SK-N-SH (cell line): ENCODE measurements around the gene TRIM14. TPM values are rescaled to one million over a fixed set of nuclear protein-coding genes. Genes with fewer than 3 reads are reported as not detected.

Experiments
- CTCF ChIA-PET: fragments of 300-600, 350-600 bp; formaldehyde crosslinking; extraction: SDS; loops from one replicate; lab custom pipeline; 2021; lab: Yijun Ruan, JAX
- POLR2A ChIA-PET: fragments of 350-600 bp; sonication (Branson Sonifier 250); formaldehyde crosslinking; extraction: SDS; loops from one replicate; lab custom pipeline; 2020; ENCODE audit warnings: antibody characterized with exemption, inconsistent platforms; lab: Yijun Ruan, JAX
- DNase-seq: peaks from one replicate; pipeline ENCODE4 v3.0.0; 2012
- H2AFZ ChIP-seq: fragments of 200-600 bp; sonication (generic); 2 replicates; pipeline ENCODE4 v1.8.1; 2016; ENCODE audit warnings: antibody characterized with exemption, mild to moderate bottlenecking, low read depth
- H3F3A ChIP-seq: fragments of 200-600 bp; sonication (generic); replicated peaks from 2 replicates; pipeline ENCODE3; 2016; ENCODE audit warnings: antibody characterized with exemption, mild to moderate bottlenecking; ENCODE audit not compliant: insufficient read depth
- H3K27ac ChIP-seq, 2 experiments: fragments of 200-500 bp in 1 of 2; fragments of 200-600 bp in 1 of 2; sonication (Bioruptor generic) in 1 of 2; sonication (generic), shearing (Covaris generic) in 1 of 2; 2 replicates each; pipeline versions ENCODE4 v1.5.1 to v1.6.1; 2014 to 2016; ENCODE audit warnings: low read depth in 2 of 2, inconsistent platforms in 1 of 2, low read length in 1 of 2, mild to moderate bottlenecking in 1 of 2, mixed read lengths in 1 of 2
- H3K27me3 ChIP-seq: fragments of 200-600 bp; sonication (generic), shearing (Covaris generic); 2 replicates; pipeline ENCODE4 v1.6.1; 2016; ENCODE audit warnings: mixed run types; ENCODE audit not compliant: insufficient read depth
- H3K36me3 ChIP-seq, 2 experiments: fragments of 200-500 bp in 1 of 2; fragments of 200-600 bp in 1 of 2; sonication (Bioruptor generic) in 1 of 2; sonication (generic) in 1 of 2; replicated peaks in 1 of 2; 2 replicates each; pipeline versions ENCODE3 to v1.5.1; 2014 to 2016; ENCODE audit warnings: low read length in 1 of 2, mild to moderate bottlenecking in 1 of 2; ENCODE audit not compliant: insufficient read depth in 2 of 2, control insufficient read depth in 1 of 2
- H3K4me1 ChIP-seq, 2 experiments: fragments of 200-500 bp in 1 of 2; fragments of 200-600 bp in 1 of 2; sonication (Bioruptor generic) in 1 of 2; sonication (generic), shearing (Covaris generic) in 1 of 2; 2 replicates each; pipeline versions ENCODE4 v1.5.1 to v1.6.1; 2014 to 2016; ENCODE audit warnings: low read depth in 1 of 2, low read length in 1 of 2, mixed run types in 1 of 2; ENCODE audit not compliant: insufficient read depth in 2 of 2, control insufficient read depth in 1 of 2
- H3K4me2 ChIP-seq: fragments of 200-600 bp; sonication (generic), shearing (Covaris generic); 2 replicates; pipeline ENCODE4 v1.6.1; 2017; ENCODE audit warnings: mixed run types
- H3K4me3 ChIP-seq, 2 experiments: fragments of 200-500 bp in 1 of 2; fragments of 200-600 bp in 1 of 2; sonication (Bioruptor generic) in 1 of 2; sonication (generic), shearing (Covaris generic) in 1 of 2; 2 replicates each; pipeline versions ENCODE4 v1.5.1 to v1.8.1; 2014 to 2016; ENCODE audit warnings: low read depth in 2 of 2, inconsistent platforms in 1 of 2, low read length in 1 of 2, mild to moderate bottlenecking in 1 of 2, mixed read lengths in 1 of 2, moderate library complexity in 1 of 2
- H3K79me2 ChIP-seq: fragments of 200-600 bp; sonication (generic); 2 replicates; pipeline ENCODE4 v1.8.1; 2017; ENCODE audit warnings: mild to moderate bottlenecking; ENCODE audit not compliant: insufficient read depth
- H3K9ac ChIP-seq: fragments of 200-600 bp; sonication (generic); 2 replicates; pipeline ENCODE4 v1.6.1; 2017; ENCODE audit warnings: mixed run types
- H3K9me2 ChIP-seq: fragments of 200-600 bp; sonication (generic); 2 replicates; pipeline ENCODE4 v1.6.1; 2017; ENCODE audit warnings: mixed run types
- H3K9me3 ChIP-seq: fragments of 200-600 bp; sonication (generic); 2 replicates; pipeline ENCODE4 v1.6.1; 2017; ENCODE audit warnings: mixed run types, mild to moderate bottlenecking, moderate library complexity
- H4K20me1 ChIP-seq: fragments of 200-600 bp; sonication (generic); 2 replicates; pipeline ENCODE4 v1.6.1; 2017; ENCODE audit warnings: mild to moderate bottlenecking, mixed run types; ENCODE audit not compliant: insufficient read depth
- ELF1 ChIP-seq: IDR thresholded peaks from 2 replicates; pipeline ENCODE4 v1.4.0; 2012
- EP300 ChIP-seq, 2 experiments: IDR thresholded peaks; 2 replicates each; pipeline versions ENCODE4 v1.4.0 to v1.6.1; 2012; ENCODE audit warnings: borderline replicate concordance in 1 of 2, low read depth in 1 of 2, low read length in 1 of 2
- FOSL2 ChIP-seq: IDR thresholded peaks from 2 replicates; pipeline ENCODE4 v1.4.0; 2012; ENCODE audit warnings: low read depth, mild to moderate bottlenecking, moderate library complexity, borderline replicate concordance
- FOXJ3 ChIP-seq: sonication (generic); formaldehyde crosslinking; IDR thresholded peaks from 2 replicates; pipeline ENCODE4 v1.5.1; 2020; ENCODE audit warnings: mild to moderate bottlenecking, missing genetic modification reagents
- JUND ChIP-seq: IDR thresholded peaks from 2 replicates; pipeline ENCODE4 v1.4.0; 2012
- NRF1 ChIP-seq: IDR thresholded peaks from 2 replicates; pipeline ENCODE4 v1.6.1; 2012; ENCODE audit warnings: low read depth, mild to moderate bottlenecking, low read length
- PBX3 ChIP-seq: IDR thresholded peaks from 2 replicates; pipeline ENCODE4; 2012
- RCOR1 ChIP-seq: fragments of 150-350 bp; IDR thresholded peaks from 2 replicates; pipeline ENCODE4 v1.6.1; 2017; ENCODE audit warnings: antibody characterized with exemption, low read length
- SIN3A ChIP-seq: IDR thresholded peaks from 2 replicates; pipeline ENCODE4 v1.6.1; 2012; ENCODE audit warnings: low read depth, mild to moderate bottlenecking, low read length, moderate library complexity, borderline replicate concordance
- TCF12 ChIP-seq: IDR thresholded peaks from 2 replicates; pipeline ENCODE4 v1.4.0; 2012
- USF1 ChIP-seq: IDR thresholded peaks from 2 replicates; pipeline ENCODE4 v1.4.0; 2012; ENCODE audit warnings: low read depth, borderline replicate concordance
- USF2 ChIP-seq: fragments of 150-350 bp; IDR thresholded peaks from 2 replicates; pipeline ENCODE4 v1.6.1; 2017; ENCODE audit warnings: antibody characterized with exemption, low read length, low read depth, borderline replicate concordance
- YY1 ChIP-seq: IDR thresholded peaks from 2 replicates; pipeline ENCODE4 v1.4.0; 2012; ENCODE audit warnings: low read depth, mild to moderate bottlenecking
- WGBS: methylation state at CpG from one replicate; pipeline ENCODE4 v1.1.6; 2017; ENCODE audit warnings: low lambda C conversion rate; 5-methylcytosine and 5-hydroxymethylcytosine counted together
- polyA plus RNA-seq, 3 experiments: library from polyadenylated mRNA; depleted of rRNA; stranded (reverse); fragments of >200 nt; gene quantifications; 2 replicates each; pipeline ENCODE4 v1.2.3, GENCODE V29; 2012

The TRIM14 gene
- polyA plus RNA-seq, 1 of the 3 experiments (the other 2 are of a cell fraction) = 15.3 TPM

GRCh38 chr9:98097836-98098235 lies 21.2 kb downstream of the TRIM14 start:
- H3K79me2 ChIP-seq = no peaks in the 10 kb centered on the region
- H3K4me2 ChIP-seq = no peak overlapping the region
- TF ChIP-seq FOXJ3 (CRISPR knock-in tag) (no peak), YY1 (no peak), EP300 (IDR thresholded peaks at IDR 0.05; ENCODE audit: borderline replicate concordance in 1 of 2, low read depth in 1 of 2, low read length in 1 of 2) (no peak), RCOR1 (no peak), TCF12 (no peak), ELF1 (no peak), USF2 (no peak), USF1 (no peak)
- H3K9ac ChIP-seq = no peak overlapping the region
- ChIA-PET CTCF (interaction anchor here (1.3 kb wide), 2 partner anchors 12 to 157 kb away, joined by 3 read pairs; partner anchors contain the start of gene TBC1D2), POLR2A (no interaction called here)
- no peak overlapping the region for H3K4me3 ChIP-seq
- no peaks in the 10 kb centered on the region for H3K9me2 ChIP-seq
- DNase-seq = no peak
- WGBS = 92% methylated on average over 4 of the region's 4 CpGs
- H3K36me3 ChIP-seq = peaks cover 0 to 3% of the 10 kb centered on the region in 2 experiments
- H3K27me3 ChIP-seq = no peaks in the 10 kb centered on the region
- H3K27ac ChIP-seq = no peak overlapping the region
- no peaks in the 10 kb centered on the region for H3F3A ChIP-seq
- peaks cover 0 to 3% of the 10 kb centered on the region in 2 experiments; a peak in 1 of 4 replicates for H3K4me1 ChIP-seq
- H4K20me1 ChIP-seq = no peaks in the 10 kb centered on the region
- no peak overlapping the region for H2AFZ ChIP-seq
- H3K9me3 ChIP-seq = no peaks in the 10 kb centered on the region

GRCh38 chr9:98096091-98096490 lies 22.9 kb downstream of the TRIM14 start:
- TF ChIP-seq SIN3A = no peak
- TF ChIP-seq PBX3 = no peak
- no peak for TF ChIP-seq JUND
- no peak for TF ChIP-seq FOSL2
- no peak for TF ChIP-seq NRF1
- TF ChIP-seq, all 33 proteins: peak for 0
- no peaks in the 10 kb centered on the region for H3K9me3 ChIP-seq
- ChIA-PET POLR2A (no interaction called here), CTCF (interaction anchor here (1.4 to 1.6 kb wide), 2 partner anchors 10 to 21 kb away, joined by 3 to 4 read pairs; no protein-coding TSS in a partner anchor)
- no peak for DNase-seq
- H3K27ac ChIP-seq = no peak overlapping the region
- no peak overlapping the region for H3K4me2 ChIP-seq
- H3K9me2 ChIP-seq = no peaks in the 10 kb centered on the region
- no peaks in the 10 kb centered on the region for H3F3A ChIP-seq
- H2AFZ ChIP-seq = no peak overlapping the region
- no peaks in the 10 kb centered on the region for H4K20me1 ChIP-seq
- H3K36me3 ChIP-seq = peaks cover 0 to 3% of the 10 kb centered on the region in 2 experiments
- peaks cover 0 to 3% of the 10 kb centered on the region in 2 experiments; a peak in 1 of 4 replicates for H3K4me1 ChIP-seq
- no peak overlapping the region for H3K4me3 ChIP-seq
- H3K27me3 ChIP-seq = no peaks in the 10 kb centered on the region
- H3K79me2 ChIP-seq = no peaks in the 10 kb centered on the region
- WGBS = 94% methylated on average over 5 of the region's 5 CpGs
- no peak overlapping the region for H3K9ac ChIP-seq
